H9 (cell line): ENCODE results near the gene OXSR1. TPM values are rescaled to one million over a fixed set of nuclear protein-coding genes. Genes with fewer than 3 reads are reported as not detected.

Experiments used
- DNase-seq: peaks from one replicate; pipeline ENCODE4 v3.0.0-alpha.2; 2017
- H2AFZ ChIP-seq: one replicate; pipeline ENCODE4 v1.6.1; 2013; ENCODE audit warnings: mild to moderate bottlenecking, low read length, control low read depth, moderate library complexity
- H2AK5ac ChIP-seq: 2 replicates; pipeline ENCODE4 v1.6.1; 2013; ENCODE audit warnings: low read length, control low read depth, mixed read lengths; ENCODE audit not compliant: insufficient read length
- H2BK120ac ChIP-seq: one replicate; pipeline ENCODE4 v1.6.1; 2013; ENCODE audit warnings: low read depth, mild to moderate bottlenecking, low read length, control low read depth, inconsistent platforms; ENCODE audit not compliant: poor library complexity, severe bottlenecking
- H2BK12ac ChIP-seq: 2 replicates; pipeline ENCODE4 v1.6.1; 2013; ENCODE audit warnings: low read length, control low read depth, mixed read lengths, low read depth; ENCODE audit not compliant: insufficient read length
- H2BK15ac ChIP-seq: 2 replicates; pipeline ENCODE4 v1.6.1; 2013; ENCODE audit warnings: low read depth, low read length, control low read depth
- H2BK20ac ChIP-seq: one replicate; pipeline ENCODE4 v1.6.1; 2013; ENCODE audit warnings: low read depth, mild to moderate bottlenecking, low read length, control low read depth, inconsistent platforms; ENCODE audit not compliant: poor library complexity, severe bottlenecking
- H2BK5ac ChIP-seq: 2 replicates; pipeline ENCODE4 v1.6.1; 2013; ENCODE audit warnings: low read length, control low read depth, mixed read lengths; ENCODE audit not compliant: insufficient read length
- H3K14ac ChIP-seq: 2 replicates; pipeline ENCODE4 v1.6.1; 2013; ENCODE audit warnings: low read length, control low read depth; ENCODE audit not compliant: insufficient read depth
- H3K18ac ChIP-seq: 2 replicates; pipeline ENCODE4 v1.6.1; 2013; ENCODE audit warnings: low read depth, mild to moderate bottlenecking, mixed read lengths, low read length, control low read depth; ENCODE audit not compliant: insufficient read length
- H3K23ac ChIP-seq: 2 replicates; pipeline ENCODE4 v1.6.1; 2013; ENCODE audit warnings: low read length, control low read depth, mixed read lengths, low read depth; ENCODE audit not compliant: insufficient read length
- H3K23me2 ChIP-seq: 2 replicates; pipeline ENCODE4 v1.6.1; 2013; ENCODE audit warnings: low read depth, mild to moderate bottlenecking, mixed read lengths, low read length, control low read depth; ENCODE audit not compliant: insufficient read length, poor library complexity, severe bottlenecking
- H3K27ac ChIP-seq: 2 replicates; pipeline ENCODE4 v1.5.1; 2013; ENCODE audit warnings: low read length, control low read depth, mixed read lengths, low read depth; ENCODE audit not compliant: insufficient read length
- H3K27me3 ChIP-seq: 2 replicates; pipeline ENCODE4 v1.6.1; 2013; ENCODE audit warnings: low read length, control low read depth, inconsistent platforms; ENCODE audit not compliant: insufficient read depth
- H3K4ac ChIP-seq: 2 replicates; pipeline ENCODE4 v1.6.1; 2013; ENCODE audit warnings: low read depth, mild to moderate bottlenecking, control low read depth, inconsistent platforms, low read length, moderate library complexity
- H3K4me1 ChIP-seq: 2 replicates; pipeline ENCODE4 v1.6.1; 2013; ENCODE audit warnings: low read length, control low read depth, inconsistent platforms; ENCODE audit not compliant: insufficient read depth
- H3K4me2 ChIP-seq: 2 replicates; pipeline ENCODE4 v1.6.1; 2013; ENCODE audit warnings: low read length, control low read depth, mixed read lengths; ENCODE audit not compliant: insufficient read length, insufficient read depth
- H3K56ac ChIP-seq: 2 replicates; pipeline ENCODE4 v1.6.1; 2013; ENCODE audit warnings: low read depth, mild to moderate bottlenecking, mixed read lengths, low read length, control low read depth; ENCODE audit not compliant: insufficient read length
- H3K79me1 ChIP-seq: 2 replicates; pipeline ENCODE4 v1.6.1; 2013; ENCODE audit warnings: low read depth, mild to moderate bottlenecking, moderate library complexity, low read length, control low read depth, inconsistent platforms; ENCODE audit not compliant: insufficient read depth, poor library complexity, severe bottlenecking
- H3K79me2 ChIP-seq: 2 replicates; pipeline ENCODE4 v1.6.1; 2013; ENCODE audit warnings: low read length, control low read depth, inconsistent platforms; ENCODE audit not compliant: insufficient read depth
- H3K9ac ChIP-seq: 2 replicates; pipeline ENCODE4 v1.6.1; 2013; ENCODE audit warnings: low read length, control low read depth, mixed read lengths; ENCODE audit not compliant: insufficient read length; ENCODE audit errors: extremely low read depth
- H3K9me3 ChIP-seq: one replicate; pipeline ENCODE4 v1.6.1; 2013; ENCODE audit warnings: low read depth, low read length, inconsistent platforms; ENCODE audit not compliant: control insufficient read depth
- H3T11ph ChIP-seq: one replicate; pipeline ENCODE4 v1.6.1; 2013; ENCODE audit warnings: mild to moderate bottlenecking, low read length, control low read depth, inconsistent platforms
- H4K20me1 ChIP-seq: one replicate; pipeline ENCODE4 v1.6.1; 2013; ENCODE audit not compliant: control insufficient read depth, insufficient read length, insufficient read depth
- H4K5ac ChIP-seq: 2 replicates; pipeline ENCODE4 v1.6.1; 2013; ENCODE audit warnings: low read depth, mild to moderate bottlenecking, mixed read lengths, low read length, control low read depth; ENCODE audit not compliant: insufficient read length
- H4K8ac ChIP-seq: replicated peaks from 2 replicates; pipeline ENCODE4 v1.6.1; 2013; ENCODE audit warnings: low read length, control low read depth, mixed read lengths, low read depth; ENCODE audit not compliant: insufficient read length
- H4K91ac ChIP-seq: 2 replicates; pipeline ENCODE4 v1.6.1; 2013; ENCODE audit warnings: low read depth, mild to moderate bottlenecking, moderate library complexity, mixed read lengths, low read length, control low read depth; ENCODE audit not compliant: insufficient read length
- H3K27ac Mint-ChIP-seq, 3 experiments: 2 replicates in 2 of 3; 3 replicates in 1 of 3; pipeline ENCODE4 v1.8.0; 2020 to 2021; ENCODE audit warnings: mixed read lengths in 3 of 3, mild to moderate bottlenecking in 1 of 3, moderate library complexity in 1 of 3
- H3K27me3 Mint-ChIP-seq: 2 replicates; pipeline ENCODE4 v1.8.0; 2021; ENCODE audit warnings: low read depth, mild to moderate bottlenecking, moderate library complexity, mixed read lengths
- H3K36me3 Mint-ChIP-seq, 3 experiments: 2 replicates in 2 of 3; 3 replicates in 1 of 3; pipeline ENCODE4 v1.8.0; 2020 to 2021; ENCODE audit warnings: low read depth in 3 of 3, mixed read lengths in 3 of 3; ENCODE audit not compliant: insufficient read depth in 1 of 3
- H3K4me1 Mint-ChIP-seq, 2 experiments: 2 replicates each; pipeline ENCODE4 v1.8.0; 2020; ENCODE audit warnings: mixed read lengths in 2 of 2
- H3K4me3 Mint-ChIP-seq, 2 experiments: 2 replicates in 1 of 2; 3 replicates in 1 of 2; pipeline ENCODE4 v1.8.0; 2020 to 2021; ENCODE audit warnings: mild to moderate bottlenecking in 2 of 2, mixed read lengths in 2 of 2, moderate library complexity in 1 of 2
- H3K9me3 Mint-ChIP-seq, 2 experiments: 2 replicates in 1 of 2; 3 replicates in 1 of 2; pipeline ENCODE4 v1.8.0; 2020; ENCODE audit warnings: mild to moderate bottlenecking in 2 of 2, mixed read lengths in 2 of 2, moderate library complexity in 1 of 2
- CTCF ChIP-seq: fragments of 200-600 bp; sonication (generic); conservative IDR thresholded peaks from 3 replicates; pipeline ENCODE4 v1.8.0; 2021; ENCODE audit warnings: antibody characterized with exemption, mild to moderate bottlenecking
- WGBS: extraction: QIAGEN DNeasy Blood & Tissue Kit; methylation state at CpG from one replicate; pipeline ENCODE4 v1.1.7; 2013; ENCODE audit warnings: missing lambda C conversion rate, low lambda C conversion rate, mixed read lengths; ENCODE audit not compliant: insufficient read length; ENCODE audit errors: extremely low coverage; 5-methylcytosine and 5-hydroxymethylcytosine counted together
- total RNA-seq: library from RNA; stranded (reverse); gene quantifications from 2 replicates; pipeline ENCODE4 v1.2.1, GENCODE V29; 2021

Gene OXSR1
- total RNA-seq, 1 experiment from 2014 or later: 54.1 TPM

- Histone ChIP-seq H2BK120ac (no peak overlapping the region), H3K9me3 (no peaks in the 10 kb centered on the region), H3K14ac (0 out of 2 replicates have a peak overlapping the region, but pooled peaks have one; percentile 40), H4K91ac (no peak overlapping the region), H3K79me1 (no peaks in the 10 kb centered on the region), H4K8ac (no peak overlapping the region), H3K18ac (no peak overlapping the region), H2AK5ac (no peak overlapping the region), H3K4me2 (peak overlapping the region; percentile 77), H3K56ac (no peak overlapping the region), H3K23ac (no peak overlapping the region), H3K27ac (no peak overlapping the region), H2AFZ (no peak overlapping the region), H3K79me2 (no peaks in the 10 kb centered on the region), H2BK20ac (no peak overlapping the region), H3K4me1 (peaks cover 8% of the 10 kb centered on the region; the same call in 1 of the 2 replicates), H4K20me1 (no peaks in the 10 kb centered on the region), H3T11ph (no peak overlapping the region), H3K23me2 (peaks cover 18% of the 10 kb centered on the region), H2BK15ac (no peak overlapping the region), H3K4ac (no peak overlapping the region), H4K5ac (no peak overlapping the region), H2BK12ac (no peak overlapping the region), H3K27me3 (no peaks in the 10 kb centered on the region), H2BK5ac (no peak overlapping the region), H3K9ac (peak overlapping the region; percentile 80)
- no peak for TF ChIP-seq CTCF
- no peaks in the 10 kb centered on the region; the same call in 1 of the 2 replicates for H3K27me3 Mint-ChIP-seq
- peaks cover 41 to 46% of the 10 kb centered on the region in 2 experiments for H3K4me1 Mint-ChIP-seq
- peak overlapping the region; percentile 91 to 92 for H3K4me3 Mint-ChIP-seq
- peaks cover 22 to 47% (median 26%) of the 10 kb centered on the region in 3 experiments for H3K36me3 Mint-ChIP-seq
- WGBS: no CpG with 5 or more reads among the region's 20 CpGs
- no peak for DNase-seq
- H3K27ac Mint-ChIP-seq: peak overlapping the region in 2 of 3 experiments; percentile 13 to 24; a peak in 2 of 7 replicates
- no peaks in the 10 kb centered on the region; a peak in 1 of 5 replicates for H3K9me3 Mint-ChIP-seq
These were observed 29.0 kb upstream of the OXSR1 start for GRCh38 chr3:38136393-38136776.
